Mesothelial cell of epicardium (in vitro differentiated cells): ENCODE measurements around the gene GRK2. TPM values are rescaled to one million over a fixed set of nuclear protein-coding genes. Genes with fewer than 3 reads are reported as not detected.

Experiments
- DNase-seq, 2 experiments: peaks; one replicate each; pipeline ENCODE4 v3.0.0; 2021; ENCODE audit warnings: low spot score in 2 of 2; ENCODE audit not compliant: unreplicated experiment in 2 of 2
- H3K27ac Mint-ChIP-seq: 2 replicates; pipeline ENCODE4 v1.8.0; 2021; ENCODE audit warnings: mixed read lengths
- H3K27me3 Mint-ChIP-seq: 2 replicates; pipeline ENCODE4 v1.8.0; 2021; ENCODE audit warnings: low read depth, mixed read lengths
- H3K36me3 Mint-ChIP-seq: 2 replicates; pipeline ENCODE4 v1.8.0; 2021; ENCODE audit warnings: mixed read lengths
- H3K4me1 Mint-ChIP-seq: 2 replicates; pipeline ENCODE4 v1.8.0; 2021; ENCODE audit warnings: mixed read lengths
- H3K4me3 Mint-ChIP-seq: 2 replicates; pipeline ENCODE4 v1.8.0; 2021; ENCODE audit warnings: mild to moderate bottlenecking, moderate library complexity, mixed read lengths
- H3K9me3 Mint-ChIP-seq: 2 replicates; pipeline ENCODE4 v1.8.0; 2021; ENCODE audit warnings: mixed read lengths
- total RNA-seq: library from RNA; stranded (reverse); gene quantifications from 3 replicates; pipeline ENCODE4 v1.2.1, GENCODE V29; 2021
- TF ChIP-seq, protein P1 (sequence below): fragments of 200-600 bp; sonication (generic); IDR thresholded peaks from one replicate; pipeline ENCODE4 v1.5.0; 2021; ENCODE audit warnings: antibody characterized with exemption; ENCODE audit not compliant: unreplicated experiment

Gene GRK2
- total RNA-seq, 1 donor from 2014 or later: 46.4 TPM

DNA sequence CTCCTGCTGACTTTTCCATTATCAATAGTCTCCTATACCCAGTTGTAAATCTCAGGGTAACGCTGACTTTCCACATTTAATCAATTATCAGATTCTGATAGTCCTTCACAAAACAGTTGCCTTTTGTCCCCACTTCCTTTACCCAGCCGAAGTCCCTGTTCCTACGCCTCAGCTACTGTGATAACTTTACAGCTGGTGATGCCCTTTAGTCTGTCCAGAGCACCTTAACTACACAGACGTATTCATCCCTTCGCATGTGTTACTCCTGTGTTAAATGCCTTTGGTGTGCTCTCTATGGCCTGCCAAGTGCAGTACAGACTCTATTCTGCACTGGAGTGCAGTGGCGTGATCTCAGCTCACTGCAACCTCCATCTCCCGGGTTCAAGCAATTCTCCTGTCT lies 57.3 kb downstream of the GRK2 start:
- TF ChIP-seq, protein P1, sequence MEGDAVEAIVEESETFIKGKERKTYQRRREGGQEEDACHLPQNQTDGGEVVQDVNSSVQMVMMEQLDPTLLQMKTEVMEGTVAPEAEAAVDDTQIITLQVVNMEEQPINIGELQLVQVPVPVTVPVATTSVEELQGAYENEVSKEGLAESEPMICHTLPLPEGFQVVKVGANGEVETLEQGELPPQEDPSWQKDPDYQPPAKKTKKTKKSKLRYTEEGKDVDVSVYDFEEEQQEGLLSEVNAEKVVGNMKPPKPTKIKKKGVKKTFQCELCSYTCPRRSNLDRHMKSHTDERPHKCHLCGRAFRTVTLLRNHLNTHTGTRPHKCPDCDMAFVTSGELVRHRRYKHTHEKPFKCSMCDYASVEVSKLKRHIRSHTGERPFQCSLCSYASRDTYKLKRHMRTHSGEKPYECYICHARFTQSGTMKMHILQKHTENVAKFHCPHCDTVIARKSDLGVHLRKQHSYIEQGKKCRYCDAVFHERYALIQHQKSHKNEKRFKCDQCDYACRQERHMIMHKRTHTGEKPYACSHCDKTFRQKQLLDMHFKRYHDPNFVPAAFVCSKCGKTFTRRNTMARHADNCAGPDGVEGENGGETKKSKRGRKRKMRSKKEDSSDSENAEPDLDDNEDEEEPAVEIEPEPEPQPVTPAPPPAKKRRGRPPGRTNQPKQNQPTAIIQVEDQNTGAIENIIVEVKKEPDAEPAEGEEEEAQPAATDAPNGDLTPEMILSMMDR: no peak
- Mint-ChIP-seq H3K9me3 (no peaks in the 10 kb centered on the region), H3K4me1 (peaks cover 4% of the 10 kb centered on the region), H3K36me3 (peaks cover 6% of the 10 kb centered on the region), H3K27me3 (peaks cover 2% of the 10 kb centered on the region), H3K4me3 (no peak overlapping the region), H3K27ac (no peak overlapping the region)
- DNase-seq: no peak

DNA sequence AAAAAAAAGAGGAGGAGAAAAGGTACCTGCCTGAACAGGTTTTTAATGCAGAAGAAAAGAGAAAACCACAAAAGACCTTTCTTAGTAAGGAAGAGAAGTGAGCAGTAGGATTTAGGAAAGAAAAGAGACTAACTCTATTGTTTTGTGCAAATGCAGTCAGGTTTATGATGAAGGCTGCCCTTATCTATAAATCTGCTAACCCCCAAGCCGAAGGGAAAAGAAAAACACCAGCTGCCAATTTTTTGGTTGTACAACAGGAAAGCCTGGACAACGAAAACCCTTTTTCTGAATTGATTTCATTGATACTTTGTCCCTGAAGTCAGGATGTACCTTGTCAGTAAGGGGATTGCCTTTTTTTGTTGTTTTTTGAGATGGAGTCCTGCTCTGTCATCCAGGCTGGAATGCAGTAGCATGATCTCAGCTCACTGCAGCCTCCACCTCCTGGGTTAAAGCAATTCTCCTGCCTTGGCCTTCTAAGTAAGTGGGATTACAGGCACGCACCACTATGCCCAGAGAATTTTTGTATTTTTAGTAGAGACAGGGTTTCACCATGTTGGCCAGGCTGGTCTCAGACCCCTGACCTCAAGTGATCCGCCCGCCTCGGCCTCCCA lies 65.9 kb downstream of the GRK2 start:
- Mint-ChIP-seq H3K36me3 (peaks cover 2% of the 10 kb centered on the region), H3K27me3 (no peaks in the 10 kb centered on the region), H3K9me3 (no peaks in the 10 kb centered on the region), H3K4me3 (no peak overlapping the region), H3K27ac (peak overlapping the region; percentile 34), H3K4me1 (peaks cover 5% of the 10 kb centered on the region)
- TF ChIP-seq, protein P1: no peak
- DNase-seq: no peak

Other genes with a start within 250 kb of the GRK2 start
- gene SYT12, start 243.3 kb upstream of the GRK2 start, total RNA-seq: 0.24 to 0.40 TPM (median 0.34 TPM) in 3 replicates
- gene RHOD, start 209.6 kb upstream of the GRK2 start, total RNA-seq: 19.1 to 20.7 TPM (median 19.5 TPM) in 3 replicates
- 135 to 142 TPM (median 138 TPM) in 3 replicates for gene KDM2A, start 147.2 kb upstream of the GRK2 start, total RNA-seq
- 71.3 to 78.5 TPM (median 76.5 TPM) in 3 replicates for gene ANKRD13D, start 22.8 kb downstream of the GRK2 start, total RNA-seq
- gene SSH3, start 37.1 kb downstream of the GRK2 start, total RNA-seq: 50.4 to 59.0 TPM (median 55.4 TPM) in 3 replicates
- 32.0 to 37.9 TPM (median 32.2 TPM) in 3 replicates for gene POLD4, start 87.1 kb downstream of the GRK2 start, total RNA-seq
- 5.9 to 6.3 TPM (median 6.1 TPM) in 3 replicates for gene CLCF1, start 107.1 kb downstream of the GRK2 start, total RNA-seq
- gene RAD9A, start 125.5 kb downstream of the GRK2 start, total RNA-seq: 44.7 to 48.8 TPM (median 48.7 TPM) in 3 replicates
- 103 to 107 TPM (median 103 TPM) in 3 replicates for gene PPP1CA, start 135.4 kb downstream of the GRK2 start, total RNA-seq
- gene TBC1D10C, start 137.6 kb downstream of the GRK2 start, total RNA-seq: 0.41 to 0.82 TPM (median 0.74 TPM) in 3 replicates
- gene CARNS1, start 149.2 kb downstream of the GRK2 start, total RNA-seq: 19.5 to 24.6 TPM (median 21.1 TPM) in 3 replicates
- gene RPS6KB2, start 162.0 kb downstream of the GRK2 start, total RNA-seq: 59.7 to 63.1 TPM (median 62.2 TPM) in 3 replicates
- gene PTPRCAP, start 171.2 kb downstream of the GRK2 start, total RNA-seq: 1.4 to 1.8 TPM (median 1.6 TPM) in 3 replicates
- 70.2 to 75.7 TPM (median 71.7 TPM) in 3 replicates for gene CORO1B, start 177.0 kb downstream of the GRK2 start, total RNA-seq
- gene GPR152, start 186.3 kb downstream of the GRK2 start, total RNA-seq: 0.16 TPM in 1 of 3 replicates, not detected in the others
- 0.29 to 0.43 TPM (median 0.33 TPM) in 3 replicates for gene CABP4, start 188.9 kb downstream of the GRK2 start, total RNA-seq
- 64.3 to 69.3 TPM (median 67.8 TPM) in 3 replicates for gene TMEM134, start 202.8 kb downstream of the GRK2 start, total RNA-seq
- 43.6 to 45.2 TPM (median 44.6 TPM) in 3 replicates for gene AIP, start 216.6 kb downstream of the GRK2 start, total RNA-seq
- 54.9 to 56.0 TPM (median 55.8 TPM) in 3 replicates for gene PITPNM1, start 238.9 kb downstream of the GRK2 start, total RNA-seq
- gene CDK2AP2, start 241.7 kb downstream of the GRK2 start, total RNA-seq: 16.6 to 17.6 TPM (median 17.4 TPM) in 3 replicates